Raji (cell line): ENCODE measurements around the gene PIGQ.

Experiments
- POLR2A ChIP-seq: IDR thresholded peaks from 2 replicates; pipeline ENCODE4 v1.6.1; 2011; ENCODE audit warnings: low read depth, low read length, control low read depth; ENCODE audit not compliant: insufficient read depth

PIGQ gene

DNA sequence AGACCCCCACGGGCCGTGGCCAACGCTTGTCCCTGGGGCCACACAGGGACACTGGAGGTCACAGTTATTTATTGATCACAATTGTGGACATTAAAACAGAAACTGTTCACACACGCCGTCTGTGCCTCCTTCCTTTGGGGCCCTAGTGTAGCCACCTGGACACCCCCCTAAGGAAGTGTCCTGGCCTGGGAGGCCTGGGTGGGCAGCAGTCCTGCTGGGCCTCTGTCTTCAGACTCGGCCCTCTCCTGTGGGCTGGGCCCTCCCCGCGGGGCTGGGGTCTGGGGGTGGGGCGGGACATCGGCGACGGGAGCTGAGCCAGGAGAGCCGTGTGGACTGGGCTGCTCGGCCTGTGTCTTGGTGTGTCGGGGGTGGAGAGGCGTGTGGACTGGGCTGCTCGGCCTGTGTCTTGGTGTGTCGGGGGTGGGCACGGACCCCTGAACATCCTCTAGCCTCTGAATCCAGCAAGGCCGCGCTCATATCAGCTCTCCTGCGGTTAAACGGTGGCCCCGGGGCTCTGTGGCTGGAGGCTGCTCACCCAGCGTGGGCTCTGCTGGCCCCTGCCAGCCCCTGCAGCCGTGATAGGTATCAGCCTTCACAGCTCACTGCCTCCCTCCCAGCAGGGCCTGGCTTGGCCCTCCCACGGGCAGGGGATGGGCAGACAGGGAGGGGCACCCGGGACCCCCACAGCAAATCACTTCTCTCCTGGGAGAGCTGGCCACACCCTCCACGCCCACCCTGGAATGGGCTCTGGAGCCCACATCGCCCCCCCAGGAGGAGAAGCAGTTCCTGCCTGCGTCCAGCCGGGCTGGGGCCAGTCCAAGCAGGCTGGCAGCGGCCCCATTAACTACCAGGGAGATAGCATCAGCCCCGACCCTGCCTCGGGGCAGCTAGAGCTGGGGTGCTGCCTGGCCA lies 4.1 kb upstream of the PIGQ start:
- TF ChIP-seq POLR2A = no peak

DNA sequence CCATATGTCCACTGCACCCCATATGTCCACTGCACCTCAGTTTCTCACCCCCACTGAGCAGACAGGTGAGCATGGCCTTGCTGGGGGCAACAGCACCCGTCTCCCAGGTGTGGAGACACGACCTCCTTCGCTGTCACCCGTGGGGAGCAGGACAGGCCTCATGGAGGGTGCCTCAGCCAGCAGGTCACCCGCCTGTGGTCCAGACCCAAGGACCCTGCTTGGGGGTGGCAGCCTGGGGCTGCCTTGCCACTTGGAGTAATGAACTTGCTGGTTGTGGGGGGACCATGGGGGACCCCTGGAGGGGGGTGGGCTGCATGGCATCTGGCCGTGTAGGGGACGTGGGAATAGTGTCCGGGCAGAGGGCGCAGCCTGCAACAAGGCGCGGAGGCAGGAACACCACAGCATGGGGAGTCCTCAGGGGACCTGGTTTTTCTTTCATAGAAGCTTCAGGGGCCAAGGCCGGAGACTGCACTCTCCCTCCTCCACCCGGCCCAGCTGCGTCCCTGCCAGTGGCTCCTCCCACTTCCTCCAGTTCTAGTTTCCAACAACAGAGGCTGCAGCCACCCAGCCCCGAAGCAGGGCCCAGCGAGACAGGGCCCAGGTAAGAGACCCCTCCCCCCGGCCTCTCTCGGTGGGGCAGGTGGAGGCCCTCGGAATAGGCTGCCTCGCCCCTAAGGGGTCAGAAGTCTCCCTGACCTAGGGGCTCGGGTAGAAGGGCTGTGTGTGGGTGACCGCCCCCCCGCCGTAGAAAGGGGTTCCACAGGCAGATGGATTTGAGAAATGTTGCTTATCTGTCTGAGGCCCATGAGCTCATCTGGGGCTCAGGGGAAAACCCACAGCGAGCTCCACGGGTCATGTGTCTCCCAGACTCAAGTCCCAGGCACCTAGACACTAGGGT lies 3.0 kb upstream of the PIGQ start, which contains the start of gene NHLRC4:
Gene NHLRC4 (plus strand): TSS at position 531 of the 898 bp plus-strand sequence. CDS start 1,043 bp downstream, outside the sequence.
- peak; percentile 43 for TF ChIP-seq POLR2A

DNA sequence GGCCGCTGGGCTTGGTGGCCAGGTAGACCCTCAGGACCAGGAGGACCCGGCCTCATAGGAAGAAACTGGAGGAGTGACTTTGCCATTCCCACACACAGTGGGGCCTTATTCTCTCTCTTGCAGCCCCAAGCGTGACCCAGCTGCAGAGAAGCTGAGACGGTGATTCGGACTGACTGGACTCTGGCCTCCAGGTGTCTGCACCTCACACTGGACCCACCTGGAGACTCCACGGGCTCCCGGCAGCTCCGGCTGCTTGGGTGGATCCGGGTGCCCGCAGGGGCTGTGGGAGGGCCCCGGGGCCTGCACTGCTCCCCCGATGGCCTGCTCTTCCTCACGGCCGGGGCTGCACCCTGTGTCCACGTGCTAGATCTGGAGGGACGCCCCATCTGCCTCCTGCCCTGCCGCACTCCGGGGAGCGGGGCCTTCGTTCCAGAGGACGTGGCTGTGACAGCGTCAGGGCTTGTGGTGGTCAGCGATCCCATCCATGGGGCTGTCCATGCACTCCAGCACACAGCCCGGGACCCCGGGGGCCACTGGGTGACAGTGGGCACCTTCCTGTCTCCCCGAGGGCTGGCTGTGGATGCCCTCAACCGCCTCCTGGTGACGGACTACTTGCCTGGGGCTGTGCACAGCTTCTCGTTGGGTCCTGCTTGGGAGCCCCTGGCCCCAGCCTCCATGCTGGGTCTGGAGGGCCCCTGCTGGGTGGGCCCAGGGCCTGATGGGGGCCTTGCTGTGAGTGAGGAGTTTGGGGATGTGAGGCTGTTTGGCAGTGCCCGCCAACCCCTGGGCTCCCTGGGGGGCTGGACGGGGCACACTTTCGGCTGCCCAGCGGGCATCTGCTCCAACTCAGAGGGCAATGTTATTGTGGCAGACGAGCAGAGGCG lies 2.2 kb upstream of the PIGQ start:
- no peak for TF ChIP-seq POLR2A

DNA sequence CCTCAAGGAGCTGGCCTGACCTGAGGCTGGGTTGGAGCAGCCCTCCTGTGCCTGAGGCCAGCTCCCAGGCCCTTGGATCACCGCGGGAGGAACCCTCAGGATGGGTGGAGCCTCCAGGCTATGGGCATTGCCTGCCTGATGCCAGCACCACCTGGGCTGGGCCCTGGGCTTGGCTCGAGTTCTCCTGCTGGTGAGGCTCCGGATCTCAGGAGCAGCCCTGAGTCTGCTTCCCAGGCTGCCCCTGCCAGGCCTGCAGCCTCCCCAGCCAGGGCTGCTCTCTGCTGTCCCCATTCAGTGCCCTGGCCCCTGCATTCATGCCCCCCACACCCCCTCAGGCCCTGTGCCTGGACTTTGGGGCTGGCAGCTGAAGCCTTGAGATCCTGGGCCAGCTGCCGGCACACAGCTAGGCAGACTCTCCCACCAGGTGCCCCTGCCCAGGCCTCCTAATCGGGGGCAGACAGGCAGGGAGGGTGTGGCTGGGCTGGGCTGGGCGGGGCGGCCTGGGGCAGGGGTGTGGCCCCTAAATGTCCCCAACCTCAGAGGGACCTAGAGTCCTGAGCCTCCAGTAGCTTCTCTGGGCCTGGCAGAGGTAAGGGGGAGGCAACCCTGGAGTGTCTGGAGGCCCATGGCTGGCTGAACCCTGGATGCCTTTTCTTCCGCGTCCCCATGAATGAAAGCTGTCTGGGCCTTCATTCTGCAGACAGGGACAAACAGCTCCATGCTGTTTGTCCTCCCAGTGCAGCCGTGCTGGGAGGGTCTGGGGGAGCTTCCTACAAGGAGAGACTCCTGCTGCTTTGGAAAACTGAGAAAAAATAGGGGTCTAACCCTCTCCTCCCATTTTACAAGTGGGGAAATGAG lies 1.1 kb upstream of the PIGQ start:
- TF ChIP-seq POLR2A = no peak

DNA sequence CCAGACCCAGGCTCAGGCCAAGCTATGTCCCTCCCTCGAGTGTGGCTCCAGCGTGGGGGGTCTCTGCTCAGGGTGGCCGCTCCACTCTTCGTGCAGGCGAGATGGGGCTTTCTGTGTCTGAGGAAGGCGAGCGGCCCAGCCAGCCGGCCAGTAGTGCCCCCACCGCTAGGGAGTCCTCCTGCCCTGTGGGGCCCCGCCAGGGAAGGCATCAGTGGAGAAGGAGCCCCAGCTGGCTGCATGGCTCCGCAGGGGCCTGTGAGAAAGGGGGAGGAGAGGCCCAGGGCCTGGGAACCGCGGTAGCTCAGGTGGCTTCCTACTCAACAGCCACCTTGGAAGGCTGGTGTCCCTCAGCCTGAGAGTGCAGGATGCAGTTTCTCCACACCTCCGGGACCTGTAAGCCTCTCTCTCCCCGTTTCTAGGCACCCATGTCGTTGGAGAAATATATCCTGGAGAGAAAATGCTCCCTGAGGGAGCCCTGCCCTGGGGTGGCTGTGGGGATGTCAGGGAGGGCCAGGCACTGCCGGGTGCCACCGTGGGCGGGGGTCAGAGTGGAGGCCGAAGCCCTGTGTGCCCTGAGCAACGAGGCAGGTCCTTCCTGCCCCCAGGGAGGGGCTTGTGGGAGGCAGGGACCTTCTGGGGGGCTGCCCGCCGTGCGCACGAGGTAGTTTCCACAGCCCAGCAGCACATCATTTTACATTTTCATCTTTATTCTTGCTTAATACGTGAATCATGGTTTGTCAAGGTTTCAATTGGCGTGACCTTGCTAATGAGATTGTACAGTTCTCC lies 3.3 kb downstream of the PIGQ start:
- TF ChIP-seq POLR2A = no peak

DNA sequence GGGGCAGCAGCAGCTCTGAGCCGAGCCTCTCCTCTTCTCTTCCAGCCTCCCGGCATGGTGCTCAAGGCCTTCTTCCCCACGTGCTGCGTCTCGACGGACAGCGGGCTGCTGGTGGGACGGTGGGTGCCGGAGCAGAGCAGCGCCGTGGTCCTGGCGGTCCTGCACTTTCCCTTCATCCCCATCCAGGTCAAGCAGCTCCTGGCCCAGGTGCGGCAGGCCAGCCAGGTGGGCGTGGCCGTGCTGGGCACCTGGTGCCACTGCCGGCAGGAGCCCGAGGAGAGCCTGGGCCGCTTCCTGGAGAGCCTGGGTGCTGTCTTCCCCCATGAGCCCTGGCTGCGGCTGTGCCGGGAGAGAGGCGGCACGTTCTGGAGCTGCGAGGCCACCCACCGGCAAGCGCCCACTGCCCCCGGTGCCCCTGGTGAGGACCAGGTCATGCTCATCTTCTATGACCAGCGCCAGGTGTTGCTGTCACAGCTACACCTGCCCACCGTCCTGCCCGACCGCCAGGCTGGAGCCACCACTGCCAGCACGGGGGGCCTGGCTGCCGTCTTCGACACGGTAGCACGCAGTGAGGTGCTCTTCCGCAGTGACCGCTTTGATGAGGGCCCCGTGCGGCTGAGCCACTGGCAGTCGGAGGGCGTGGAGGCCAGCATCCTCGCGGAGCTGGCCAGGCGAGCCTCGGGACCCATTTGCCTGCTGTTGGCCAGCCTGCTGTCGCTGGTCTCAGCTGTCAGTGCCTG lies 4.4 kb downstream of the PIGQ start:
- TF ChIP-seq POLR2A = no peak

DNA sequence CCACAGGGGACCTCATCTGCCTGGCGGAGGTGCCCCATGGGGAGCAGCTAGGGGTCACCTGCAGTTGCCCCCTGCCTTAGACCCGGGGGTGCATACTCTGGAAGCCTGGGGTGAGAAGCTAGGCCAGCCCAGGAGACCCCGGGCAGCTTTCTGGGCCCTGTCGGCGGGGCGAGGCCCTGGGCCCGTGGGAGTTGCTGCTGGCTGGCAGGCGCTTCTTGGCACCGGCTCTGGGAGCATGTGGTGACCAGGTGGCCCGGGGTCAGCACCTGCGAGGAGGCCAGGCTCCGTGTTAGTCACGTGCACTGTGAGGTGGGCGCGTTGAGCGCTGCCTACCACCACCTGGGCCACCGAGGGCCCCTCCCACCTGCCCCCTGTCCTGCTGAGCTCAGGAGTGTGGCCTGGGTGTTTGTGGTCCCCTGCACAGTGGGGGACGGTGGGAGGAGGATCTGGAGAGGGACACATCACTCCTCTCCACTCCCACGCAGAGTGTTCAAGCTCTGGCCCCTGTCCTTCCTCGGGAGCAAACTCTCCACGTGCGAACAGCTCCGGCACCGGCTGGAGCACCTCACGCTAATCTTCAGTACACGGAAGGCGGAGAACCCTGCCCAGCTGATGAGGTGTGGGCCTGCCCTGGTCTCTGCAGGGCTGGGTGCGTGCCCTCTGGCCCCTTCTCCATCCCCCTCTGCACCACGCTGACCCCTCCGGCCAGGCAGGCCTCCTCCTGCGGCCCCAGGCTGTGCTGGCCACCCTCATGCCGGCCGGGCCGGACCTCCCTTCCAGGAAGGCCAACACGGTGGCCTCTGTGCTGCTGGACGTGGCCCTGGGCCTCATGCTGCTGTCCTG lies 5.8 kb downstream of the PIGQ start:
- no peak for TF ChIP-seq POLR2A

DNA sequence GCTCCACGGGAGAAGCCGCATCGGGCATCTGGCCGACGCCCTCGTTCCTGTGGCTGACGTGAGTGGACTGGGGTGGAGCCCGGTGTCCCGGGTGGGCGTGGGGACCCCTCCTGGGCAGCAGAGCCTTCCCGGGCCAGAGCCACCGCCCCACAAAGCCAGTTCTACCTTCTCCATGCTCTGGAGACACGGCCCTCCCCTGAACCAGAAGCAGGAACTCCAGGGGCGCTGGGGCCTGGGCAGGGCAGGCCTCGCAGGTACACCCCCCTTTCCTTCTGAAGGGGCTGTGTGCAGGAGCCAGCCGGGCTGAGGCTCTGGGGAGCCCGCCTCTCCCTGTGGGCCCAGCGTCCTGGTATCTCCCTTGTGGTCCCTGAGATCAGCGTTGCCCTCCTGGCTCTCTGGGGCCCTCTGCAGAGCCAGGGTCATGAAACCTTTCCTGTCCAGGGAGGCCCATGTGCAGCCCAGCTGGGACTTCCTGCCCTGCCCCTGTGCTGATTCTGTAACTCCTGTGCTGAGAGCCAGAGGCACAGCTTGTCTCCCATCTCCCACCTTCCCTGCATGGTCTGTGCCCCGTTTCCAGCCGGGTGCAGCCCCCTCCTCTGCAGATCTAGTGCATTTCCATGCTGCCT lies 6.5 kb downstream of the PIGQ start:
- no peak for TF ChIP-seq POLR2A

DNA sequence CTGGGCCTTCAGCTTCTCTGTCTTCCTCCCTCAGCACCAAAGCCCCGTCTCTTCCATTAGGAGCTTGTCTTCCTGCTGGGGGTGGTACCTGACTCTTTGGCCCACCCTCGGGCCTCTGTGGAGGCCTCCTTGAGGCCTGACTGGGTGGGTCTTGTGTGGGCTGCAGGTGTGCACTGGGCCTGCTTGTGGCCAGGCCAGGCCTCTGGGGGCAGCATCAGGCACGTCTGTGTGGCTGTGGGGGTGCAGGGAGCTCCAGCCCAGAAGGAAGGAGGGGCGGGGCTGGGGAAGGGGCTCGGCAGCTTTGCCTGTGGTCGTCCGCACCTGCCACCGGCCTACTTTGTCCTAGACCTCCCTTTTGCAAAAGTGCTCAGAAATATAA lies 7.0 kb downstream of the PIGQ start:
- no peak for TF ChIP-seq POLR2A

DNA sequence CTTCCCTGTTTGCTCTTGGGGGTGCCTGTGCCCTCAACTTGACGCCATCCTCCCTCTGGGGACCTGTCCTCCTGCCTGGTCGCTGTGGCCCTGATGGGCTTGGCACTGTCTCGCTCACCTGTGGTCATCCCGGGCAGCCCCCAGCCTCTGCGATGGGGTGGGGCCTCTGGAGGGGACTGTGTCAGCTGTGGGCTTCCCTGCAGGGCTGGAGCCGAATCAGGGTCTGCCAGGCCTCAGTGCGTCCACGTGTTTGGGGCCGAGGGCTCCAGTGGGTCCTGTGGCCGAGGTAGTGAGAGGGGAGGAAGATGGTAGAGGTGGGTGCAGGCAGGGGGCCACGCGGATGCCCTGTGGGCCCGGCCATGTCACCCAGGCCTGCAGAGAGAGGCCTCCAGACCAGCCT lies 8.0 kb downstream of the PIGQ start:
- no peak for TF ChIP-seq POLR2A

DNA sequence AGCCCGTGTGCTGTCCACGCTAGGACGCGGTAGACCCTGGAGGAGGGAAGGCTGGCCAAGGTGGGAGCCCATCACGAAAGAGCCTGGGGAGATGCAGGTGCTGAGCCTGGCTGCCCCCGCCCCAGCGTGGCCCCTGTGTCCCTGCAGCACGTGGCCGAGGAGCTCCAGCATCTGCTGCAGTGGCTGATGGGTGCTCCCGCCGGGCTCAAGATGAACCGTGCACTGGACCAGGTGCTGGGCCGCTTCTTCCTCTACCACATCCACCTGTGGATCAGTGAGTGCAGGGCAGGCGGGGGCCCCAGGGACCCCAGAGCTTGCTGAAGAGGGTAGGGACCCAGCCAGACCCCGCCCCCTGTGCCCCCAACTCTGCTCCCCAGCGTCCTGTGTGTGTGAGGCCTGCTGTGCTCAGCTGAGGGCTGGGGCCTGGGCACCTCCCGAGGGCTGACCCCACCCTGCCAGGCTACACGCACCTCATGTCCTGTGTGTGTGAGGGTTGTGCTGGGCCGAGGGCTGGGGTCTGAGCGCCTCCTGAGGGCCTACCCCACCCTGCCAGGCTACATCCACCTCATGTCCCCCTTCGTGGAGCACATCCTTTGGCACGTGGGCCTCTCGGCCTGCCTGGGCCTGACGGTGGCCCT lies 8.6 kb downstream of the PIGQ start:
- TF ChIP-seq POLR2A = no peak
